ENCODE results near the gene ANKRD49. TPM values are rescaled to one million over a fixed set of nuclear protein-coding genes. Genes with fewer than 3 reads are reported as not detected.

ANKRD49 gene
- total and polyA plus RNA-seq, 10 of the 15 experiments (the other 5 are each of a cell fraction or from before 2014, with no cell fraction given): 19.2 to 46.6 (median 33.6) TPM

- no TSS peak for BruUV-seq (replicated peaks)
- Histone ChIP-seq H3K9me3 (replicated peaks; ENCODE audit: control insufficient read depth, insufficient read depth, low read length) (no peaks in the 10 kb centered on the region), H3K27ac (ENCODE audit: control insufficient read depth, insufficient read depth) (no peak overlapping the region), H3K4me2 (ENCODE audit: control insufficient read depth, insufficient read depth) (no peak overlapping the region), H3K9ac (ENCODE audit: control insufficient read depth, insufficient read depth, low read length) (no peak overlapping the region), H3K4me1 (ENCODE audit: control insufficient read depth, insufficient read depth, low read length) (no peaks in the 10 kb centered on the region), H2AFZ (ENCODE audit: control insufficient read depth, low read depth, low read length) (no peak overlapping the region), H4K20me1 (ENCODE audit: control insufficient read depth, insufficient read depth) (no peaks in the 10 kb centered on the region), H3K4me3 (no peak overlapping the region), H3K27me3 (replicated peaks in 1 of 2; ENCODE audit: control insufficient read depth in 2 of 2, insufficient read depth in 2 of 2, low read length in 1 of 2) (peaks cover 0 to 1% of the 10 kb centered on the region in 2 experiments; a peak in 1 of 4 replicates), H3K36me3 (ENCODE audit: control insufficient read depth in 2 of 2, insufficient read depth in 2 of 2, low read length in 1 of 2) (no peaks in the 10 kb centered on the region), H3K79me2 (ENCODE audit: control insufficient read depth, insufficient read depth, low read length) (no peaks in the 10 kb centered on the region)
- WGBS (ENCODE audit: insufficient coverage, insufficient replicate concordance, low lambda C conversion rate, missing lambda C conversion rate): 51% methylated on average over 4 of the region's 4 CpGs
- ChIA-PET SMC1A (ENCODE audit: uncharacterized antibody, unreplicated experiment) (interaction anchor here (0.8 to 2.2 kb wide), 10 partner anchors 10 to 612 kb away, joined by 3 to 8 read pairs (median 4); no protein-coding TSS in a partner anchor), POLR2A (no interaction called here), RAD21 (ENCODE audit: unreplicated experiment) (interaction anchor here (0.8 to 1.4 kb wide), 3 partner anchors 9 to 612 kb away, joined by 3 to 8 read pairs (median 4); no protein-coding TSS in a partner anchor), CTCF (interaction anchor here (0.6 to 4.7 kb wide), 12 partner anchors 11 to 612 kb away, joined by 3 to 32 read pairs (median 5); no protein-coding TSS in a partner anchor)
- in situ Hi-C loops (cut with MboI): loop anchor here (10.0 kb wide), 1 partner anchor 613 kb away; no protein-coding TSS in a partner anchor
- no peak for FAIRE-seq
- TF ChIP-seq SPI1 (IDR thresholded peaks at IDR 0.05; ENCODE audit: borderline replicate concordance, insufficient read depth, low read depth, low read length) (no peak), RAD21 (IDR thresholded peaks at IDR 0.05; ENCODE audit: insufficient read depth, low read depth, low read length) (no peak), CEBPZ (IDR thresholded peaks at IDR 0.05; ENCODE audit: low read depth, low read length) (no peak), GABPA (IDR thresholded peaks at IDR 0.05; ENCODE audit: low read depth) (no peak), POLR2AphosphoS2 (IDR thresholded peaks at IDR 0.05; ENCODE audit: low read depth, low read length) (no peak), SIX5 (IDR thresholded peaks at IDR 0.05; ENCODE audit: low read depth, low read length, severe bottlenecking) (no peak)
- TF ChIP-seq, protein P1, sequence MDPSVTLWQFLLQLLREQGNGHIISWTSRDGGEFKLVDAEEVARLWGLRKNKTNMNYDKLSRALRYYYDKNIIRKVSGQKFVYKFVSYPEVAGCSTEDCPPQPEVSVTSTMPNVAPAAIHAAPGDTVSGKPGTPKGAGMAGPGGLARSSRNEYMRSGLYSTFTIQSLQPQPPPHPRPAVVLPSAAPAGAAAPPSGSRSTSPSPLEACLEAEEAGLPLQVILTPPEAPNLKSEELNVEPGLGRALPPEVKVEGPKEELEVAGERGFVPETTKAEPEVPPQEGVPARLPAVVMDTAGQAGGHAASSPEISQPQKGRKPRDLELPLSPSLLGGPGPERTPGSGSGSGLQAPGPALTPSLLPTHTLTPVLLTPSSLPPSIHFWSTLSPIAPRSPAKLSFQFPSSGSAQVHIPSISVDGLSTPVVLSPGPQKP (IDR thresholded peaks at IDR 0.05; ENCODE audit: low read depth, low read length): no peak
- no peak for ATAC-seq
- intact Hi-C loops (cut with micrococcal nuclease; ENCODE audit: unreplicated experiment): no loop called here
- no peak for DNase-seq (ENCODE audit: low read depth, low spot score)
Observed at GRCh38 chr11:94507485-94507884, 13.7 kb downstream of the ANKRD49 start.

All from GM12878 (cell line).